Measurements from ENCODE around the gene RASA2. TPM values are rescaled to one million over a fixed set of nuclear protein-coding genes. Genes with fewer than 3 reads are reported as not detected.

Gene RASA2
- total RNA-seq (2022; extraction: Qiagen RNA extraction; ENCODE audit: low read depth), result 7.2 to 13.5 TPM (median 11.1 TPM) in 5 replicates

GRCh38 chr3:141486746-141487520, at the start of gene RASA2:
TSS of gene RASA2 (plus strand) at chr3:141487027. CDS start at chr3:141487084, 57 bp downstream.

Other genes with a start within 250 kb of the RASA2 start
- 70.2 to 108 TPM (median 97.2 TPM) in 5 replicates for gene ZBTB38, start 118.5 kb upstream of the RASA2 start, total RNA-seq (2022; extraction: Qiagen RNA extraction; ENCODE audit: low read depth)

Measured in A549 treated with DMSO at 1 μM for 4 hours (cell line).